Stimulated activated CD8-positive, alpha-beta memory T cell treated with anti-CD3 and anti-CD28 coated beads, Interleukin-12 subunit alpha, Interleukin-12 subunit beta, amount 100 ng/mL, for 1 hour (primary cell): Measurements from ENCODE around the gene PLAAT2.
A peak's percentile ranks its signal among the peaks of the same experiment; 100 is the strongest.
"Not testable (repeated sequence)": the region's sequence is repeated elsewhere in the genome, so short reads cannot be mapped to it uniquely, and the experiment has no call there.

Source experiments
- DNase-seq: peaks from one replicate; pipeline ENCODE4 v3.0.0-alpha.2; 2020; ENCODE audit warnings: low read depth

Gene PLAAT2

GRCh38 chr11:63549411-63549810 is 13.8 kb downstream of the PLAAT2 start:
- DNase-seq: no peak

- DNase-seq: no peak
Measured at GRCh38 chr11:63548178-63548577, 15.0 kb downstream of the PLAAT2 start.

GRCh38 chr11:63547061-63547460 is 16.1 kb downstream of the PLAAT2 start:
- DNase-seq: no peak

GRCh38 chr11:63543711-63544110 is 19.5 kb downstream of the PLAAT2 start:
- no peak for DNase-seq

GRCh38 chr11:63542506-63542905 is 20.7 kb downstream of the PLAAT2 start:
- DNase-seq: not testable (repeated sequence)

GRCh38 chr11:63537293-63538101 is 25.7 kb downstream of the PLAAT2 start:
- no peak for DNase-seq

GRCh38 chr11:63536669-63537292 is 26.4 kb downstream of the PLAAT2 start, which contains the start of gene PLAAT4:
PLAAT4 (plus strand) TSS chr11:63536808; CDS start chr11:63536869, 61 bp downstream.
- no peak for DNase-seq

- DNase-seq: no peak
Measured at GRCh38 chr11:63535734-63536133, 27.4 kb downstream of the PLAAT2 start.

- DNase-seq: no peak
Measured at GRCh38 chr11:63534895-63535461, 28.2 kb downstream of the PLAAT2 start.

- DNase-seq: no peak
Measured at GRCh38 chr11:63534076-63534475, 29.1 kb downstream of the PLAAT2 start.

- no peak for DNase-seq
Measured at GRCh38 chr11:63532799-63533475, 30.2 kb downstream of the PLAAT2 start.

GRCh38 chr11:63532117-63532516 is 31.1 kb downstream of the PLAAT2 start:
- DNase-seq: no peak

GRCh38 chr11:63531074-63531792 is 31.9 kb downstream of the PLAAT2 start:
- peak; percentile 50 for DNase-seq

- no peak for DNase-seq
Measured at GRCh38 chr11:63530021-63530420, 33.2 kb downstream of the PLAAT2 start.

- DNase-seq: not testable (repeated sequence)
Measured at GRCh38 chr11:63529373-63529772, 33.8 kb downstream of the PLAAT2 start.

- not testable (repeated sequence) for DNase-seq
Measured at GRCh38 chr11:63528729-63529278, 34.4 kb downstream of the PLAAT2 start.

GRCh38 chr11:63528156-63528555 is 35.0 kb downstream of the PLAAT2 start:
- DNase-seq: not testable (repeated sequence)

- no peak for DNase-seq
Measured at GRCh38 chr11:63527667-63528066, 35.5 kb downstream of the PLAAT2 start.

GRCh38 chr11:63523151-63523550 is 40.0 kb downstream of the PLAAT2 start:
- no peak for DNase-seq

GRCh38 chr11:63521896-63522295 is 41.3 kb downstream of the PLAAT2 start:
- no peak for DNase-seq

- no peak for DNase-seq
Measured at GRCh38 chr11:63520606-63521170, 42.5 kb downstream of the PLAAT2 start.
